Measurements from ENCODE around the gene OR2A14.

DNA sequence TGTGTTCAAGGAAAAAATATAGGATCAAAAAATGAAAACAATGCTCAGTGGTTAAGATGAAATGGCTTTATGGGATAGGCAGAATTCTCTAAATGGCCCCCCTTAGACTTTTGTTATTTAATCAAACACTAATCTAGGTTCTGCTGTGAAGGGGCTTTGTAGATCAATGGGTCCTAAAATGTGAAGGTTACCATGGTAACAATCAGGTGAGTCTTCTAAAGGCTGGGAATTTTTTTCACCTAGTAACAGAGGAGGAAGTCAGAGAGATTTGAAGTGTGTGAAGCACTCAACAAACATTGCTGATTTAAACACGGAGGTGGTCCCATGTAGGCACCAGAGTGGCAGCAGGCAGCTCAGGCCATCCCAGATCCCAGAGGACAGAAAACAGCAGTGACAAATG, 11.1 kb downstream of the OR2A14 start:
- TF ChIP-seq OSR1 (CRISPR knock-in tag; IDR thresholded peaks at IDR 0.05) (no peak), ZFP3 (CRISPR knock-in tag; IDR thresholded peaks at IDR 0.05) (no peak), ZNF70 (CRISPR knock-in tag; IDR thresholded peaks at IDR 0.05) (no peak), CSRNP3 (CRISPR knock-in tag; IDR thresholded peaks at IDR 0.05) (no peak), CREB5 (CRISPR knock-in tag; IDR thresholded peaks at IDR 0.05; ENCODE audit: low read depth) (no peak), TSHZ2 (CRISPR knock-in tag; IDR thresholded peaks at IDR 0.05) (no peak), ARNTL (CRISPR knock-in tag; IDR thresholded peaks at IDR 0.05; ENCODE audit: borderline replicate concordance, low read depth) (no peak), GLIS3 (CRISPR knock-in tag; IDR thresholded peaks at IDR 0.05) (no peak), PPARA (CRISPR knock-in tag; IDR thresholded peaks at IDR 0.05; ENCODE audit: borderline replicate concordance) (no peak), ZNF565 (CRISPR knock-in tag; conservative IDR thresholded peaks at IDR 0.05; ENCODE audit: low read depth) (no peak)
